Aorta (tissue), 5 donors: ENCODE results near the gene ZFX. TPM values are rescaled to one million over a fixed set of nuclear protein-coding genes. Genes with fewer than 3 reads are reported as not detected.

Experiments used
- ATAC-seq: fragments of 200-7000 bp; cut with Tn5 transposase; one replicate; pipeline ENCODE4 v1.9.1; 2022; ENCODE audit warnings: moderate library complexity; ENCODE audit not compliant: low FRiP score
- DNase-seq, 2 donors: peaks; one replicate each; pipeline ENCODE4 v3.0.0-alpha.2; 2020
- H3K27ac ChIP-seq, 2 donors: one replicate each; pipeline ENCODE4 v1.5.1; 2013; ENCODE audit warnings: low read length in 2 of 2, mild to moderate bottlenecking in 2 of 2, moderate library complexity in 2 of 2, control low read depth in 1 of 2, inconsistent platforms in 1 of 2, low read depth in 1 of 2
- H3K27me3 ChIP-seq, 2 donors: one replicate each; pipeline ENCODE4 v1.6.1; 2013; ENCODE audit warnings: control low read depth in 1 of 2, low read length in 1 of 2, mild to moderate bottlenecking in 1 of 2, moderate library complexity in 1 of 2; ENCODE audit not compliant: insufficient read depth in 2 of 2, control insufficient read depth in 1 of 2
- H3K36me3 ChIP-seq, 2 donors: one replicate each; pipeline ENCODE4 v1.6.1; 2013; ENCODE audit warnings: control low read depth in 1 of 2, low read length in 1 of 2, mild to moderate bottlenecking in 1 of 2; ENCODE audit not compliant: insufficient read depth in 2 of 2, control insufficient read depth in 1 of 2
- H3K4me1 ChIP-seq, 2 donors: one replicate each; pipeline ENCODE4 v1.6.1; 2013; ENCODE audit warnings: low read length in 2 of 2, control low read depth in 1 of 2, mild to moderate bottlenecking in 1 of 2, moderate library complexity in 1 of 2; ENCODE audit not compliant: insufficient read depth in 2 of 2, control insufficient read depth in 1 of 2
- H3K4me3 ChIP-seq, 2 donors: one replicate each; pipeline ENCODE4 v1.5.1; 2013; ENCODE audit warnings: low read length in 2 of 2, control low read depth in 1 of 2, mild to moderate bottlenecking in 1 of 2
- H3K9me3 ChIP-seq: one replicate; pipeline ENCODE4 v1.6.1; 2013; ENCODE audit warnings: mild to moderate bottlenecking, low read length; ENCODE audit not compliant: control insufficient read depth
- WGBS, 2 donors: extraction: QIAGEN DNeasy Blood & Tissue Kit; methylation state at CpG; one replicate each; pipeline ENCODE4 v1.1.7; 2013; 5-methylcytosine and 5-hydroxymethylcytosine counted together
- intact Hi-C, 2 donors: fragments of 100-400 bp; cut with DNase I; formaldehyde crosslinking; loops; one replicate each; pipeline versions ENCODE4 v1.14.2 to v1.15.0; 2022
- polyA plus RNA-seq, 2 donors: library from polyadenylated mRNA; stranded (reverse); fragments of 200-250 nt; gene quantifications; one replicate each; pipeline ENCODE4 v1.2.3, GENCODE V29; 2013
- total RNA-seq, 2 donors: library from RNA; stranded (reverse); fragmentation: NEBNext Ultra II Directional; extraction: Animal tissue kit (Norgen Biotek cat#: 25700); gene quantifications; one replicate each; pipeline ENCODE4 v1.2.1, GENCODE V29; 2021
- donor health status: healthy with polysubstance abuse.
- donor health status: Bipolar disorder and iron deficiency.
- donor health status: DM: no; HTN: no; CAD: no.
- donor health status: DM: no; HTN: no; CAD: no.
- donor health status: DM: yes; HTN: yes; CAD: no.

Gene ZFX
- total and polyA plus RNA-seq, 4 donors = 7.1 to 76.3 (median 39.5) TPM

GRCh38 chrX:24156177-24156576 is 6.6 kb downstream of the ZFX start:
- no peaks in the 10 kb centered on the region for H3K9me3 ChIP-seq
- H3K27me3 ChIP-seq = no peaks in the 10 kb centered on the region
- no peaks in the 10 kb centered on the region for H3K36me3 ChIP-seq
- no peak overlapping the region for H3K27ac ChIP-seq
- intact Hi-C loops = no loop called here
- H3K4me3 ChIP-seq = no peak overlapping the region
- DNase-seq (no peak), ATAC-seq (no peak)
- WGBS, 2 donors = 89 to 90% methylated on average over 4 of the region's 4 CpGs
- peaks cover 0 to 3% of the 10 kb centered on the region in 2 donors for H3K4me1 ChIP-seq

- H3K36me3 ChIP-seq = no peaks in the 10 kb centered on the region
- no peak overlapping the region for H3K4me3 ChIP-seq
- 76 to 87% methylated on average over 4 of the region's 4 CpGs for WGBS, 2 donors
- H3K27me3 ChIP-seq = no peaks in the 10 kb centered on the region
- no peak for ATAC-seq
- H3K9me3 ChIP-seq = no peaks in the 10 kb centered on the region
- no peak overlapping the region for H3K27ac ChIP-seq
- DNase-seq = no peak
- H3K4me1 ChIP-seq = no peaks in the 10 kb centered on the region
- intact Hi-C loops = no loop called here
Observed at GRCh38 chrX:24158881-24159280, 9.4 kb downstream of the ZFX start.

GRCh38 chrX:24166078-24166477 is 16.5 kb downstream of the ZFX start:
- Histone ChIP-seq H3K4me3 (no peak overlapping the region), H3K4me1 (peaks cover 0 to 17% of the 10 kb centered on the region in 2 donors), H3K27ac (no peak overlapping the region), H3K9me3 (no peaks in the 10 kb centered on the region), H3K27me3 (no peaks in the 10 kb centered on the region), H3K36me3 (no peaks in the 10 kb centered on the region)
- intact Hi-C loops = no loop called here
- WGBS, 2 donors = 2 to 4% methylated on average over 2 of the region's 2 CpGs
- no peak for ATAC-seq
- no peak for DNase-seq

DNA sequence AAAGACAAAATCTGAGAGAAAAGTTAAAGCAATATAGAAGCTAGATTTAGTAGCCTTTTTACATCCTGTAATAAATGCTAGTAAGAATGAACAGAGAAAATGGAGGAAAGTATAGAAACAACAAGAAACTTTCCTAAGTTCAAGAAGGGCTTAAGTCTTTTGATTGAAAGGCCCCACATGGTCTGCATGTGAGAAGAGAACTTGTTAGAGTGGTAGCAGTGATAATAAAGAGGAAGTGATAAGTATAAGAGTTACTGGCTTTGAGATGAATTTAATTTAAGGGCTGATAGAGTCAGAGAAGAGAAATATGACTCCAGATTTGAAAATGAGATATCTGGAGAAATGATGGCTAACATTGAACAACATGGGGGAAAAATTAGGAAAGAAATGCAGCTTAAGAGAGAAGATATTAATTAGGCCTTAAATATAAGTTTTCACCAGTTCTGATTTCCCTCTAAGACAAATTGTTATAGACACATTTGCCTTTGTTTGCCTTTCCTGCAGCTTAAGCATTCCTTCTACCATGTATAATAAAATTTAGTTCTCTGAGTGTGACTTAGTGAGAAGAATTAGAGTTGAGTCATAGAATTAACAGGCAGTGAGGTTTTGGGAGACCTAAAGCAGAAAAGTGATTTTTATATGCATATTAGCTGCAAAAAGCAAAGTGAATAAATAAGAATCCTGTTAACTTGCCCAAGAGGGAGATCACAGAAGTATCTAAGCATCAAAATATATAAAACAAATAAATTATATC is 18.4 kb downstream of the ZFX start:
- no peak overlapping the region for H3K27ac ChIP-seq
- H3K36me3 ChIP-seq = no peaks in the 10 kb centered on the region
- DNase-seq (no peak), ATAC-seq (no peak)
- H3K4me3 ChIP-seq = no peak overlapping the region
- H3K4me1 ChIP-seq = peaks cover 0 to 17% of the 10 kb centered on the region in 2 donors
- no peaks in the 10 kb centered on the region for H3K9me3 ChIP-seq
- intact Hi-C loops = no loop called here
- no peaks in the 10 kb centered on the region for H3K27me3 ChIP-seq

GRCh38 chrX:24168807-24169206 is 19.3 kb downstream of the ZFX start:
- intact Hi-C loops = no loop called here

DNA sequence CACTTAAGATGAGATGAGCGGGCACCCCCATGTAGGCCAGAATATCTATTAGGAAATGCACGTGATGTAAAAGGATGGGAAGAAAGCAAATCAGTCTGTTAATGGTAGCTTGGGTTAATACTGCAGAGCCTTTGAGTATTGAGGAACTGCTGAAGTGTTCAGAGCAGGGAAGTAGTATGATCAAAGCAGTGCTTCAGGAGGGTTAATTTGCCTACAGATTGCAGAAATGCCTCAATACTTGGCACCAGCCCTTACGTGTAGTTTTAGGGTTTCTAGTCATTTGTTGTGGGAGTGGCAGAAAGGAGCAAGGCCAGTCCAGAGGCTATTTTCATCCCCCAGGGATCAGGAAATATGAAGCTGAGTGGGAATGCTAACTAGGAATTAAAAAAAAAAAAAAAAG is 19.7 kb downstream of the ZFX start:
- Histone ChIP-seq H3K36me3 (no peaks in the 10 kb centered on the region), H3K27ac (no peak overlapping the region), H3K9me3 (no peaks in the 10 kb centered on the region), H3K4me3 (no peak overlapping the region), H3K4me1 (peaks cover 0 to 17% of the 10 kb centered on the region in 2 donors), H3K27me3 (no peaks in the 10 kb centered on the region)
- intact Hi-C loops = no loop called here
- ATAC-seq (peak; percentile 22), DNase-seq (no peak)
- WGBS, 2 donors = 51 to 67% methylated on average over 3 of the region's 3 CpGs

More at GRCh38 chrX:24168807-24169206, 19.3 kb downstream of the ZFX start:
- Histone ChIP-seq H3K4me1 (peaks cover 0 to 17% of the 10 kb centered on the region in 2 donors), H3K4me3 (no peak overlapping the region), H3K27ac (no peak overlapping the region), H3K27me3 (no peaks in the 10 kb centered on the region), H3K36me3 (no peaks in the 10 kb centered on the region), H3K9me3 (no peaks in the 10 kb centered on the region)
- ATAC-seq = no peak
- no peak for DNase-seq
- 79 to 89% methylated on average over 5 of the region's 5 CpGs for WGBS, 2 donors

GRCh38 chrX:24173115-24173847 is 23.8 kb downstream of the ZFX start:
- H3K36me3 ChIP-seq = peaks cover 0 to 2% of the 10 kb centered on the region in 2 donors
- no peaks in the 10 kb centered on the region for H3K27me3 ChIP-seq
- no peaks in the 10 kb centered on the region for H3K9me3 ChIP-seq
- intact Hi-C loops = no loop called here
- DNase-seq = no peak
- H3K4me3 ChIP-seq = no peak overlapping the region
- peaks cover 0 to 8% of the 10 kb centered on the region in 2 donors for H3K4me1 ChIP-seq
- 59 to 76% methylated on average over 11 of the region's 11 CpGs for WGBS, 2 donors
- no peak for ATAC-seq
- no peak overlapping the region for H3K27ac ChIP-seq

- H3K36me3 ChIP-seq = peaks cover 0 to 2% of the 10 kb centered on the region in 2 donors
- intact Hi-C loops = no loop called here
- H3K27me3 ChIP-seq = no peaks in the 10 kb centered on the region
- H3K27ac ChIP-seq = no peak overlapping the region
- H3K4me1 ChIP-seq = no peaks in the 10 kb centered on the region
- WGBS, 2 donors = 63 to 77% methylated on average over 1 of the region's 1 CpG
- H3K9me3 ChIP-seq = no peaks in the 10 kb centered on the region
- ATAC-seq (no peak), DNase-seq (no peak)
- H3K4me3 ChIP-seq = no peak overlapping the region
Observed at GRCh38 chrX:24175276-24175675, 25.7 kb downstream of the ZFX start.

DNA sequence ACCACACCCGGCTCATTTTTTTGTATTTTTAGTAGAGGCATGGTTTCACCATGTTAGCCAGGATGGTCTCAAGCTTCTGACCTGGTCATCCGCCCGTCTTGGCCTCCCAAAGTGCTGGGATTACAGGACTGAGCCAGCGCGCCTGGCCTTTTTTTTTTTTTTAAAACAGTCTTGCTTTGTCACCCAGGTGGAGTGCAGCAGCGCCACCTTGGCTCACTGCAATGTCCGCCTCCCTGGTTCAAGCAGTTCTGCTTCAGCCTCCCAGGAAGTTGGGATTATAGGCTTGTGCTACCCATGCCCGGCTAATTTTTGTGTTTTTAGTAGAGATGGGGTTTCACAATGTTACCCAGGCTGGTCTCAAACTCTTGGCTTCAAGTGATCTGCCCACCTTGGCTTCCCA is 28.9 kb downstream of the ZFX start:
- WGBS, 2 donors = 95 to 97% methylated on average over 8 of the region's 8 CpGs
- DNase-seq (no peak), ATAC-seq (no peak)
- no peak overlapping the region for H3K27ac ChIP-seq
- H3K27me3 ChIP-seq = no peaks in the 10 kb centered on the region
- H3K4me3 ChIP-seq = no peak overlapping the region
- H3K4me1 ChIP-seq = no peaks in the 10 kb centered on the region
- intact Hi-C loops = no loop called here
- H3K36me3 ChIP-seq = peaks cover 0 to 2% of the 10 kb centered on the region in 2 donors
- no peaks in the 10 kb centered on the region for H3K9me3 ChIP-seq
